Activated effector memory CD4-positive, alpha-beta T cell treated with Interleukin-2 at 50 U/mL for 16 hours (primary cell): Measurements from ENCODE around the gene PPP1CA.
"Not testable (repeated sequence)": the region's sequence is repeated elsewhere in the genome, so short reads cannot be mapped to it uniquely, and the experiment has no call there.

Experiments used
- DNase-seq: peaks from one replicate; pipeline ENCODE4 v3.0.0-alpha.2; 2020

PPP1CA gene

GRCh38 chr11:67434395-67434881 lies 32.8 kb upstream of the PPP1CA start:
- no peak for DNase-seq

GRCh38 chr11:67433536-67434394 lies 32.1 kb upstream of the PPP1CA start:
- DNase-seq: no peak

GRCh38 chr11:67432655-67433349 lies 31.1 kb upstream of the PPP1CA start:
- DNase-seq: no peak

GRCh38 chr11:67431346-67432249 lies 29.9 kb upstream of the PPP1CA start:
- DNase-seq: no peak

GRCh38 chr11:67429722-67430121 lies 28.1 kb upstream of the PPP1CA start:
- DNase-seq: no peak

- no peak for DNase-seq
Measured at GRCh38 chr11:67429038-67429668, 27.5 kb upstream of the PPP1CA start.

- peak; percentile 97 for DNase-seq
Measured at GRCh38 chr11:67428052-67429001, 26.7 kb upstream of the PPP1CA start, which contains the start of gene RPS6KB2. RPS6KB2 (plus strand) TSS chr11:67428494; CDS start chr11:67428546, 52 bp downstream.

GRCh38 chr11:67427364-67427859 lies 25.8 kb upstream of the PPP1CA start:
- DNase-seq: not testable (repeated sequence)

GRCh38 chr11:67423891-67424613 lies 22.4 kb upstream of the PPP1CA start:
- DNase-seq: no peak

- no peak for DNase-seq
Measured at GRCh38 chr11:67423466-67423865, 21.8 kb upstream of the PPP1CA start.

- no peak for DNase-seq
Measured at GRCh38 chr11:67422891-67423290, 21.2 kb upstream of the PPP1CA start.

GRCh38 chr11:67421430-67422031 lies 19.9 kb upstream of the PPP1CA start:
- no peak for DNase-seq

GRCh38 chr11:67420646-67421429 lies 19.2 kb upstream of the PPP1CA start:
- DNase-seq: peak; percentile 98

- DNase-seq: no peak
Measured at GRCh38 chr11:67420147-67420645, 18.5 kb upstream of the PPP1CA start.

- no peak for DNase-seq
Measured at GRCh38 chr11:67419325-67420049, 17.8 kb upstream of the PPP1CA start.

GRCh38 chr11:67418476-67419281 lies 17.0 kb upstream of the PPP1CA start:
- DNase-seq: no peak

- DNase-seq: no peak
Measured at GRCh38 chr11:67417425-67417824, 15.8 kb upstream of the PPP1CA start.
